GM18526 (cell line): Measurements from ENCODE around the gene ZBED4.
A peak's percentile ranks its signal among the peaks of the same experiment; 100 is the strongest.

ENCODE experiments used
- POLR2A ChIP-seq: IDR thresholded peaks from 3 replicates; pipeline ENCODE4 v1.6.1; 2011; ENCODE audit not compliant: insufficient read length; ENCODE audit errors: extremely low read depth

The ZBED4 gene

DNA sequence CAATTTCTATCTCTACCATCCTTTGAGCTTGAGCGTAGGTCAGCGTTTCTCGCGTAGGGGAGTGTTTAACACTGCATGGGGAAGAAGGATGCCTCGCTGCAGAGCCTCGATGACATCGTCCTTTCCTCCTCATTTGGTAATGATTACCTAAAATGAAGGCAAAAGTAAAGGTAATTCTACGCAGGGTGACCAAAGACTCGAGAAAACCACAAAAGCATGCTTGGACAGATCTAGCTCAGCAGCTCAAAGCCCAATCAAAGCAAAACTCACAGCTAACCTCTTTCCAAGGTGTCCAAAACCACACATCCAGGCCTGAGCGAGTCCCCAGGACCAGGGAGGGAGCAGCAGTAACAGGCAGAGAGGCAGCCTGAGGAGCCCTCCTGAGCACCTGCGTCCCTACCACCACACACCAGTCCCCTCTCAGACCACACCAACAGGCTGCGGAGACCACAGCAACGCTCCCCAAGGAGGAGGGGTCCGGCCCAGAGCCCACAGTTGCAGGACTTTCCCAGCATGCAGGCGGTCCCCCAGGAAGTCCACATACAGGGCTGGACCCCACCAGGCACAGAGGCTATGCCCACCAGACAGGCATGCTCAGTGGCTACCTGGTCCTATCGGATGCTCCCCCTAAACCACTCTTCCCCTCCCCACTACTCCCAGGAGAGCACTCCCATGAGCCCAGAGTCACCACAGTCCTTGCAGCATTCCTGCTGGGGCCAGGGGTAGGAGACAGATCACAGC, 29.3 kb upstream of the ZBED4 start:
- TF ChIP-seq POLR2A, result no peak

DNA sequence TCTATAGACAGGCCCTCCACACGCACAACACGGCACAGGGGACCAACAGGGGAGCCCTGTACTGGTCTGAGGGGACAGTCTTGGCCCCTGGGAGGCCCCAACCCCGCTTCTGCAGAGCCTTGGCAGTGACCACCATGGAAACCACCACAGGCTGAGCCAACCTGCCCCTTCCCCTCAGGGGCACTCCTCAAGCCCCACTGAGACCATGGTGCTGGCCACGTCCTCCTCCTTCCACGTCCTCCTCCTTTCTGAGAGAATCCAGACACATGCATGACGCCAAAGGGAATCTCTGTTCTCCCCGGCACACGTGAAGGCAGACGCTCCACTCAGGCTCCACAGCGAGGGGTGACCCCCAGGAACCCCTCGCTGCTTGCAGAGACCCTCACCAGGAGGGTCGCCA, 28.7 kb upstream of the ZBED4 start:
- TF ChIP-seq POLR2A, result no peak

DNA sequence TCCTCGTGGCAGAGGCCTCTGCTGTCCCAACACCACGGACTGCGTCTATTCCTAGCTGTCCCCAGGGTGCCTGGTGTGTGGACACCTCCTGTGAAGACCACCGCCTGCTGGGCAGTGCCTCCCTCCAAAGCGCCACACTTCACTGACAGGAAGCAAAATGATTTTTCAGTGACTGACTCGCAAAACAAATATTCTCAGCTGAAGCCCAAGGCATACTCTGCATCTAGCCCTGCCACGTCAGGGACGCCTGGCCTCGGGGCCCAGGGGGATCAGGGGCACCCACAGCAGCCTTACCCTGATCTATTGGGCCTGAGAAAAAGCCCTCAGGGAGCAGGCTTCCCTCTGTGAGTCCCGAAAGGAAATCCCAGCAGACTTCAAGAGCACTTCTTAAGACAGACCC, 28.2 kb upstream of the ZBED4 start:
- no peak for TF ChIP-seq POLR2A

DNA sequence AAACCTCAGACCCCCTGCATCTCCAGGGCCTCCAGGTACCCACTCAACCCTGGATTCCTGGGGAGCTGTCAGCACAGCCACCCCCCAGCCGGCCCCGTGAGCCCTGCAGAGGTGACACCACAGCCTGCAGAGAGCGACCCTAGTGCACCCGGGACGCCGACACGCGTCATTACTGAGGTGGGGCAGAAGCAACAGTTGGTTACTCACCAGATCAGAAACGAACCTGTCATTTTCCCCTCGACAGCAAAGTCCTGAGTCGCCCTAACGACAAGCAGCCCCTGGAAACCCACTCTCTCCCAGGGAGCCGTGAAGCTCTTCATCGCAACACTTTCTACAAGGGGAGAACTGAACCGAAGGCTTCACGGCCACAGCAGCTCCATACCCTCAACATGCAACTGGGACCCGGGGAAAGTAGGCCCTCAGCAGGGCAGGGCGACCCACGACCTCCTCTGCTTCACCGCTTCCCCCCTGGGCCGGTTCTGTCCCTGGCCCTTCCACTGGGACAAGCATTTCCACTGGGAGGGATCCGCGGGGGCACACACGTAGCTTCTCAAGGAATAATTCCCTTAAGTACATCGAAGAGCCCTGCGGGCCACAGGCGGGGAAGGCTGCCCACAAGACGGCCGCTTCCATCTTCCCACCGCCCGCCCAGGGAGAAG, 27.6 kb upstream of the ZBED4 start:
- no peak for TF ChIP-seq POLR2A

DNA sequence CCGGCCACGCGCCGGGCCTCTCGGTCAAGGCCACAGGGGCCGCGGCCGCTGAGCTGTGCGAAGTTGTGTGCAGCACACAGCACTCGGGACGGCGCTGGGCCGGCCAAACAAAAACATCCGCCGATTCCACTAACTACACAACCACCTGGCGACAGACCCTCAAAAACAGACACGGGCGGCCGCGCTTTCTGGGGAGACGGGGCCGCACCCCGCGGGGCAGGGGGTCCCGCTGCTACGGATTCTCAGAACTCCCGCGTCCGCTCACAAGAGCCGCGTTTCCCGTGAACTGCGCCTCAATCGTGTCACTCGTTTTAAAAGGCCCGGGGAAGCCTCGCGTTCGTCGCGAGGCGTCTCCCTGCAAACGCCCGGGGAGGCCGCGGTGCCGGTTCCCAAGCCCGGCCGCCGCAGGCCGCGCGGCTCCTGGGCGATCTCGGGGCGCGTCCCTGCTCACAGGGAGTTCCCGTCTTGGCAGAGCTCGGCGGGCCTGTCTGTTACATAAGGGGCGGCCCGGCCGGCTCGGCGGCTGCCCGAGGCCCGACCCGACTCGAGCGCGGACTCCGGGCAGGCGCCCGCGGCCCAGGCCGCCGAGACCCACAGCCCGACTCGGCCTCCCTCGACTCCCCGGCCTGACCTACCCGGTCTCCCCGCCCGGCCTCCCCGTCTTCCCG, 26.9 kb upstream of the ZBED4 start:
- TF ChIP-seq POLR2A, result no peak

DNA sequence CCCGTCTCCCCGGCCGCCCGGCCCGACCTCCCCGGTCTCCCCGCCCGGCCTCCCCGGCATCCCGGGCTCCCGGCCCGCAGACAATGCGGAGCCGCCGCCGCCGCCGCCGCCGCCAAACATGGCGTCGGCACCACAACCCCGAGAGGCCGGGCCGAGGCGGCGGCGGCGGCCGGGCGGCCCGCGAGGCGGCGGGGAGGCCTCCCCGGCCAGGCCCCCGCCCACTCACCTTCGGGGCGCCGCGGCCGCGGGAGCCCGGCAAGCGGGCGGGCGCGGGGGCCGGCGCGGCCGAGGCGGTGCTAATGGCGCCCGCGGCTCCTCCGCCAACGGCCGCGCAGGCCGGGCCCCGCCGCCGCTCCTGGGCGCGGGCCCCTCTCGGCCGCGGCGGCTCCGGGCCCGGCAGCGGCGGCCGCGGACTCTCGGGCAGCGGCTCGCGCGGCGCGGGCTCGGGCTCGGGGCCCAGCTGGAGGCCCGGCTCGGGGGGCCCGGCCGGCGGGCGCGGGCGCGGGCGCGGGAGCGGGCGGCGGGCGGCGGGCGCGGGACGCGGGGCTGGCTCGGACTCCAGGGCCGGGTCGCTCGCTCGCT, 26.3 kb upstream of the ZBED4 start:
- no peak for TF ChIP-seq POLR2A

DNA sequence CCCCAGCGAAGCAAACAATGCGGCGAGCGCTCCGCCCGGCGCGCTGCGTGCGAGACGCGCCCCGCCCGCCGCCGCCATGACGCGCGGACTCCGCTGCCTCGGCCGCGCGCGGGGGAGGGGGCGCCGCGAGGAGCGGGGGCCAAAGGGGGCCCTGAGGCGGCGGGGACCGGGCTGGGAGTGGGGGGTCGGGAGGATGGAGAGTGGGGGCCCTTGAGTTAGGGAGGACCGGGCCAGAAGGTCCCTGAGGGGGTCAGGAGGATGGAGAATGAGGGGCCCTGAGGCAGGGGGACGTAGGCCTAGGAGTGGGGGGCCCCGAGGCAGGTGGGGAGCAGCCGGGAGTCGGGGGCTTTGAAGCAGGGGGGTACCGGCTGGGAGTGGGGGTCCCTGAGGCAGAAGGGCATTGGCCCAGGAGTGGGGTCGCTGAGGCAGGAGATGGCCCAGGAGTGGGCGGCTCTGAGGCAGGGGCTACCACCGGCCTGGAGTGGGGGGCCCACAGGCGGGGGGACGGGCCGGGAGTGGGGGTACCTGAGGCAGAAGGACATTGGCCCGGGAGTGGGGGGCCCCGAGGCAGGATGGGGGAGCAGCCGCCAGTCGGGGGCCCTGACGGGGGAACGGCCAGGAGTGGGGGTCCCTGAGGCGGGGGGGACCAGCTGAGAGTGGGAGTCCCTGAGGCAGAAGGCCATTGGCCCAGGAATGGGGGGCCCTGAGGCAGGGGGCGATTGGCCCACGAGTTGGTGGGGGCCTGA, 25.6 kb upstream of the ZBED4 start, which contains the start of gene BRD1:
TSS of gene BRD1 (minus strand) at position 21 of the 746 bp plus-strand sequence. CDS start 3,556 bp downstream, outside the sequence.
- TF ChIP-seq POLR2A, result peak; percentile 59

DNA sequence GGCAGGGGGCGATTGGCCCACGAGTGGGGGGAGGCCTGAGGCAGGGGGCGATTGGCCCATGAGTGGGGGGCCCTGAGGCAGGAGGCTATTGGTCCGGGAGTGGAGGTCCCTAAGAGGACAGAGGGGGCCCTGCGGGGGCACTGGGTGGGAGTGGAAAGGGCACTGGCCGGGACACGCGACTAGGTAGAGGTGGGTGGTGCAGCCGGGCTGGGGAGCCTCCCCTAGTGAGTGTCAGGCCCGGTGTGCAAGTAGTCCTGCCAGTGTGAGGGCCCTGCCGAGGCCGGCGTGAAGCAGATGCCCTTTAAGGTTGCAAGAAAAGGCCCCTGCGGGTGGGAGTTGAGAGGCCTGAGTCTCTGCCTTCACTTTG, 25.1 kb upstream of the ZBED4 start:
- no peak for TF ChIP-seq POLR2A

DNA sequence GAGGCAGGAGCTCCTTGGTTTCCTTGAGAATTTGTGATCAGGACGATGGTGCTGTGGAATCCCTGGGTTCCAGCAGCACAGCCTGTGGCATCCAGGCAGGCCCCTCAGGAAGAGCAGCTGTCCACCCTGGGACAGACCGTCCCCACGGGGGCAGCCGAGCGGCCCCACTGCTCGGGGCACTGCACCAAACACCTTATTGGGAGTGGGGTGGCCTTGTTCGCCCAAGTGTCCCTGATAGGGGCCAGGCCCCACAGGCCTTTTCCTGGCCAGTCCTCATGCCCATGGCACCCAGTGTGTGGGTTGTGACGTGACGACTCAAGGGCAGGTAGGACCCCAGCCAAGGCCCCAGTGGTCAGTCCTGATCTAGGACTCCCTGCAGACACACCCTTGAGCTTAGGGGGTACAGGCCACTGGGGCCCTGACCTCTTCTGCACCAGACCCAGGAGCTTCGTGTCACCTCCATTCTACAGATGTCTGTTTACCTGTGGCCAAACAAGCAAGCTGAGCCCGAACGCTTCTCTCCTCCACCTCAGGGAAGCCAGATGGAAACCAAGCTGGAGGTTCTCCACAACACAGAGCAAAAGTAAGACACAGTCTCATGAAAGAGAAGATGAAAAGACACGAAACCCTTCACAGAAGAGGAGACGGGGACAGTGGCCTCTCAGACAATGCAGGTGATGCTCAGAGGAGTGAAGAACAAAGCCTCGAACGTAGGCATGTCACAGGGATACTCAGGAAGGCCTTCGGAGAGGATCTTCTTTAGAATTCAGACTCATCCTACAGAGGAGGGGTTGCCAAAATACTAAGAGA, 24.4 kb upstream of the ZBED4 start:
- TF ChIP-seq POLR2A, result no peak

DNA sequence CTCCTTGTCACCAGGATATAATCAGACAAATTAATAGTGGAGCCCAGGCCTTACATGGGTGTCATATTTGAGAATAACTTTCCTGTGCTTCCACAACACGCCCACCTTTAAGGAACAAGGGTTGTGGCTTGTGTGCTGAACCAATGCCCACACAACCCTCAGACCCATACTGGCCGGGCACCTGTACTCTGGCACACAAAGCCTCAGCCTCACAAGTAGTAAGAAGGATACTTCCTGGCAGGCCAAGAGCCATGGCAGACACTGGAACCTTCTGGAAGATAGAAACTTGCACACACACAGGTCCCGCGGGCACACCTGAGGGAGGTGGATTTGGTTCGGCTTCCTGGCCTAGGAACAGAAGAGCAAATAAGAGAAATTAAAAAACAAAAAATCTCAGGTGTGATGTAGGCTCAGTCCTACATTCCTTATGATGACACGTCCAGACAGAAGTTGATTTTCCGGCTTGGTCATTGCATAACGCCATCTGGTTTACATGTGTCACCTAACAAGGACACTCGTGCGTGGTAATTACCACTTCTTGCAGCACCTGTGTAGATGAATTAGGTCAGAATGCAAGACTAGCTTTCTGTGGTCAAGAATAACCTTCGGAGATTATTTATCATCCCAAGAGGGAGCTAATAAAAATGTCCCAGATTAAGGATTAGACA, 20.2 kb upstream of the ZBED4 start:
- TF ChIP-seq POLR2A, result no peak

DNA sequence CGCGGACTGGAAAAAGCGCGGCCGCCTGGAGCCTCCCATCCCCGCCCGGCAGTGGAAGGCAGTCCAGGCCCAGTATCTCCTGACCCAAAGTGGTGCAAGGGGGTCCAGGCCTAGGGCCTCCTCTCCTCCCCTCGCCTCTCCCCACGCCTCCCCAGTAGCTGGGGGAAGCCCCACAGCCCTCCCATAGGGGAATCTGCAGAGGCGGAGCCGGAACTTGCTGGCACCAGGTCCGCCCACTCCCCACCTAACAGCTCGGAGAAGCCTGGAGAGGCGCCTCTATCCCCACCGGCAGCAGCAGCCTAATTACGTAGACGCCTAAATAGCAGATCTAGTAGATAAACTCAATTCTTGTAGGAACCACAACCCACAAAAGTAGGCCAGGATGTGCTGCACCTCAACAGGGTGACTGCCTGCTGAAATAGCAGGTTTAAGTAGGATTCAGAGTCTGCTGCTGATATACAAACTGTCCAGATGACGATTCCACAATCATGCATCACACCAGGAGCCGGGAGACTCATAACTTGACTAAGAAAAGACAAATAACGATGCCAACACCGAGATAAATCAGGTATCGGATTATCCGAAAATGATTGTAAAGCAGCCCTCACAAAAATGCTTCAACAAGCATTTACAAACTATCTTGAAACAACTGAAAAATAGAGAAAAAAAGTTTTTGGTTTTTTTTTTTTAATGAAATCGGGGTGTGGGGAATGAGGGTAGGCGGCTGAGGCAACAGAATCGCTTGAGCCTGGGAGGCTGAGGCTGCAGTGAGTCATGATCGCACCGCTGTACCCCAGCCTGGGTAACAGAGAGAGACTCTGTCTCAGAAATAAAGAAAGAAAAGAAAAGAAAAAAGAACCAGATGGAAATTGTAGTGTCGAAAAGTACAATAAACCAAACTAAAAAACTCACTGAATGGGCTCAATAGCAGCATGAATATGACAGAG, 14.6 kb upstream of the ZBED4 start:
- peak; percentile 55 for TF ChIP-seq POLR2A

DNA sequence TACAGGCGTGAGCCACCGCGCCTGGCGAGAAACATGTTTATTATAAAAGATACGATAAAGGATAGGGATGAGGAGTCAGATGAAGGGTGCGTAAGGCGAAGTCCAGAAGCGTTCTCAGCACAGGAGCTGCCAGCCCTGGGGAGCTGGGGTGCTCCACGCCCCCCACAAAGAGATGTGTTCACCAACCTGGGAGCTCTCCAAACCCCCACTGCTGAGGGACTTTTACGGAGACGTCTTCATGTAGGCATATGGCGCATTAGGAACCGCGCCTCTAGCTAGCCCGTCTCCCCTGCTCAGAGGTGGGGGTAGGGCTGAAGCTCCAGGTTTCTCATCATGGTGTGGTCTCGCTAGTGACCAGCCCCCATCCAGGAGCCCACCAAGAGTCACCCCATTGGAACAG, 8.4 kb upstream of the ZBED4 start:
- no peak for TF ChIP-seq POLR2A

DNA sequence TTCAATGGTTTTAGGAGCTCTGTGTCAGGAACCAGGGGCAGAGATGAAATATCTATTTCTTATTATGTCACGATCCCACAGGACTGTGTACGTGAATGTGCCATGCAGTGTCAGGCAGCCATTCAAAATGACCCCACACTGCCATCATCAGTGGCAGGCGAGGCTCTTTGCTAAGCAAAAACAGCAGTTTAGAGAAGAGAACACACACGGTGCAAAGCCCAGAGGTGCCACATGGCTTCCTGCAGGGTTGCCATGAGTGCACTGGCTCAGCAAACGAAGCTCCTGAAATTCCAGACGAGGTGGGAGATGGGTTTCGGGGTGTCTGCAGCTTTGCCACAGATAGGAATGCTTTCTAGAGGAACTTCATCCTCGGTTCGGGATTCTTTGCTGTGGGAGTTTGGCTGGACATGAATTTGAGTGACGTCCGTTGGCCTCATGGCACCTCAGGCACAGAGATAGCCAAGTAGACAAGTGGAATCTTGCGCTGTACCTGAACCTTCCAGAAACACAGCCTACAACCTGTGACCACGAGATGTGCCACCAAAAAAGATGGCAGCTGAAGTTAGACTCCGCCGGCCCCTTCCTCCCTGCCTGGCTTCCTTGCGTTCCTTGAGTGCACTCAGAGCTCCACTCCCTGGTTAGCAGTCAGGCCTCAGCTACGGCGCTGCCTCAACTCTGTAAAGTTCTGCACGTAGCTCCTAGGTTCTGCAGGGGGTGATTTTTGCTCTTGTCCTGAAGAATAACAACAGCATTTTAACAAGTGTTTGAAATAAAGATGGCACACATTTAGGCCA, 7.8 kb upstream of the ZBED4 start:
- no peak for TF ChIP-seq POLR2A
